Spleen (tissue), 13 donors: ENCODE results near the gene KCNA4. TPM values are rescaled to one million over a fixed set of nuclear protein-coding genes. Genes with fewer than 3 reads are reported as not detected.
A peak's percentile ranks its signal among the peaks of the same experiment; 100 is the strongest.

Source experiments
- DNase-seq: peaks from one replicate; pipeline ENCODE4 v3.0.0-alpha.2; 2020
- H3K27ac ChIP-seq, 8 donors: fragments of 200-600 bp; sonication (generic) in 7 of 8; 1 replicate in 4 of 8; 2 replicates in 4 of 8; pipeline versions ENCODE4 v1.5.0 to v1.8.0; 2016 to 2021; ENCODE audit warnings: inconsistent platforms in 4 of 8, mild to moderate bottlenecking in 4 of 8, moderate library complexity in 1 of 8
- H3K27me3 ChIP-seq, 7 donors: fragments of 200-600 bp; sonication (generic) in 6 of 7; replicated peaks in 1 of 7; 1 replicate in 4 of 7; 2 replicates in 3 of 7; pipeline versions ENCODE4 v1.5.0 to v1.8.0; 2016 to 2021; ENCODE audit warnings: inconsistent platforms in 3 of 7, mild to moderate bottlenecking in 1 of 7
- H3K36me3 ChIP-seq, 6 donors: fragments of 200-600 bp; sonication (generic) in 5 of 6; 1 replicate in 4 of 6; 2 replicates in 2 of 6; pipeline versions ENCODE4 v1.5.0 to v1.8.0; 2016 to 2021; ENCODE audit warnings: inconsistent platforms in 2 of 6
- H3K4me1 ChIP-seq, 6 donors: fragments of 200-600 bp; sonication (generic) in 5 of 6; 1 replicate in 3 of 6; 2 replicates in 3 of 6; pipeline versions ENCODE4 v1.5.0 to v1.8.0; 2016 to 2021; ENCODE audit warnings: inconsistent platforms in 3 of 6
- H3K4me3 ChIP-seq, 8 donors: fragments of 200-600 bp; sonication (generic) in 7 of 8; 1 replicate in 4 of 8; 2 replicates in 4 of 8; pipeline versions ENCODE4 v1.5.0 to v1.8.0; 2016 to 2021; ENCODE audit warnings: inconsistent platforms in 4 of 8, mild to moderate bottlenecking in 4 of 8, moderate library complexity in 2 of 8
- H3K9me3 ChIP-seq, 8 donors: fragments of 200-600 bp; sonication (generic) in 7 of 8; 1 replicate in 4 of 8; 2 replicates in 4 of 8; pipeline versions ENCODE4 v1.5.0 to v1.8.0; 2016 to 2021; ENCODE audit warnings: inconsistent platforms in 4 of 8
- POLR2A ChIP-seq, 3 donors: fragments of 450-650 bp; IDR thresholded peaks; one replicate each; pipeline ENCODE4 v1.5.1; 2017; ENCODE audit warnings: antibody characterized with exemption in 3 of 3, mild to moderate bottlenecking in 1 of 3
- POLR2AphosphoS5 ChIP-seq, 3 donors: sonication (generic); formaldehyde crosslinking; IDR thresholded peaks; one replicate each; pipeline ENCODE4 v1.5.1; 2017; ENCODE audit warnings: antibody characterized with exemption in 3 of 3
- WGBS, 5 donors: extraction: QIAGEN DNeasy Blood & Tissue Kit in 3 of 5; methylation state at CpG; one replicate each; pipeline versions ENCODE4 v1.1.5 to v1.1.7; 2013 to 2018; 5-methylcytosine and 5-hydroxymethylcytosine counted together
- intact Hi-C: fragments of 100-400 bp; cut with DNase I; formaldehyde crosslinking; loops from one replicate; pipeline ENCODE4 v1.15.0; 2023; ENCODE audit warnings: low total_unique reads
- long read RNA-seq, 2 donors: transcript quantifications; one replicate each; lab custom pipeline, GENCODE V29; 2026
- polyA plus RNA-seq, 3 donors: library from polyadenylated mRNA; stranded (reverse); fragments of 200-250 nt; gene quantifications; one replicate each; pipeline ENCODE4 v1.2.1, GENCODE V29; 2013
- total RNA-seq, 7 donors: library from RNA; depleted of rRNA in 3 of 7; stranded (reverse); fragments of >200 nt in 3 of 7; fragmentation: NEBNext Ultra II Directional in 4 of 7; extraction: Animal tissue kit (Norgen Biotek cat#: 25700) in 4 of 7; gene quantifications; one replicate each; pipeline versions ENCODE4 v1.1.0 to v1.2.1, GENCODE V29; 2016 to 2021
- TF ChIP-seq, protein P1 (sequence below), 11 experiments: fragments of 200-600 bp in 7 of 11; fragments of 450-650 bp in 4 of 11; sonication (generic) in 4 of 11; IDR thresholded peaks in 8 of 11; conservative IDR thresholded peaks in 3 of 11; 1 replicate in 7 of 11; 2 replicates in 4 of 11; pipeline versions ENCODE4 v1.4.0 to v1.8.0; 2016 to 2021; ENCODE audit warnings: antibody characterized with exemption in 11 of 11, inconsistent platforms in 4 of 11, mild to moderate bottlenecking in 1 of 11
- donor health status: healthy with polysubstance abuse.
- donor health status: DM: no; HTN: no; CAD: no; lungs with moderate emphysema.
- donor health status: DM: no; HTN: no; CAD: no.
- donor health status: Bipolar disorder and iron deficiency.
- donor health status: healthy.
- donor health status: DM: no; HTN: no; CAD: no.
- donor health status: DM: yes; HTN: yes; CAD: no.

The KCNA4 gene
- total RNA-seq (not detected), polyA plus RNA-seq (not detected)
- long read RNA-seq, donor 1, full-length matches to known transcripts = 1 of 1 reads
- long read RNA-seq, donor 1, partial matches to known transcripts = 0 of 1 reads
- long read RNA-seq, donor 1, other reads (novel, unspliced or antisense) = 0 of 1 reads
- long read RNA-seq, donor 2 = 0 reads

DNA sequence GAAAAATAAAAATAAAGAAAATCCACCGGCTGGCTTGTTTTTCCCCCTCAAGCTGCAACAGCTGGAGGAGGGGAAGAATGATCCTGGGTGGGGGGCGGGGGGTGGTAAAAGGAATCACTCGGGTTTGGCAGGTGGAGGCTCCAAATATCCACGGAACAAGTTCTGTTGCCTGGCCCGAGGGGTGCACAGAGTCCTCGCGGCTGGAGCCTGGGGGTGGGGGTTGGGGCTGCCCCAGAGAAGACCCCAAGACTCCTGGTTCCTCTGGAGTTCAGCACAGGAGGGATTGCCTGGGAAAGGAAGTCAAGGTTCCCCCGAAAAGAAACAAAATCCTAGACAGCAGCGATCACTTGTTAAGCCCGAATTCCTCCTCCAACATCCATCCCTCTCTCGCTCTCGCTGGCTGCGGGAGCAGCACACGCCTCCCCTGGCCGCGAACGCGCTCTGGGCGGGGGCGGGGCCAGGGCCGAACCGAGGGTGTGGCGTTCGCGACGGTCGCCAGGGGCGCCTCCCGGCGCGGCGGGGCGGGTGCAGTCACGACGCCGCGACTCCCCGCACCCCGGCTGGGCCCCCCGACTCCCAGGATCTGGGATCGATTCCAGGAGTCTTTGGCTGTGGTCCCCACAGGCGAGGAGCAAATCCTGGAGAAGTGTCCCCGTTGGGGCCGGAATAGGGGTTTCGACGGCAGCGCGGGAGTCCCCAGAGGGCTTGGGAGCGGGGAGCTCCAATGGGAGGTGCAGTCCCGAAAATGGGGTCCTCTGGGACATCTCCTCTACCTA is at the start of gene KCNA4:
Gene KCNA4, minus strand, starts transcription at position 443 of the 776 bp plus-strand sequence. CDS start 4,352 bp downstream, outside the sequence.
- intact Hi-C loops = no loop called here
- Histone ChIP-seq H3K9me3 (peaks cover 0 to 13% (median 0%) of the 10 kb centered on the region in 8 donors), H3K27ac (no peak within 1 kb of the TSS), H3K4me3 (peak within 1 kb of the TSS in 5 of 8 donors; percentile 5 to 40 (median 9)), H3K27me3 (peaks cover 2 to 63% (median 34%) of the 10 kb centered on the region in 7 donors), H3K4me1 (peaks cover 0 to 10% (median 4%) of the 10 kb centered on the region in 6 donors), H3K36me3 (no peaks in the 10 kb centered on the region)
- no peak for DNase-seq
- WGBS, 5 donors = 4 to 13% (median 5%) methylated on average over 23 to 50 of the region's 50 CpGs
- TF ChIP-seq POLR2AphosphoS5 (IDR thresholded peaks at IDR 0.05) = no peak
- TF ChIP-seq, protein P1, sequence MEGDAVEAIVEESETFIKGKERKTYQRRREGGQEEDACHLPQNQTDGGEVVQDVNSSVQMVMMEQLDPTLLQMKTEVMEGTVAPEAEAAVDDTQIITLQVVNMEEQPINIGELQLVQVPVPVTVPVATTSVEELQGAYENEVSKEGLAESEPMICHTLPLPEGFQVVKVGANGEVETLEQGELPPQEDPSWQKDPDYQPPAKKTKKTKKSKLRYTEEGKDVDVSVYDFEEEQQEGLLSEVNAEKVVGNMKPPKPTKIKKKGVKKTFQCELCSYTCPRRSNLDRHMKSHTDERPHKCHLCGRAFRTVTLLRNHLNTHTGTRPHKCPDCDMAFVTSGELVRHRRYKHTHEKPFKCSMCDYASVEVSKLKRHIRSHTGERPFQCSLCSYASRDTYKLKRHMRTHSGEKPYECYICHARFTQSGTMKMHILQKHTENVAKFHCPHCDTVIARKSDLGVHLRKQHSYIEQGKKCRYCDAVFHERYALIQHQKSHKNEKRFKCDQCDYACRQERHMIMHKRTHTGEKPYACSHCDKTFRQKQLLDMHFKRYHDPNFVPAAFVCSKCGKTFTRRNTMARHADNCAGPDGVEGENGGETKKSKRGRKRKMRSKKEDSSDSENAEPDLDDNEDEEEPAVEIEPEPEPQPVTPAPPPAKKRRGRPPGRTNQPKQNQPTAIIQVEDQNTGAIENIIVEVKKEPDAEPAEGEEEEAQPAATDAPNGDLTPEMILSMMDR (IDR thresholded peaks at IDR 0.05 in 8 of 11, conservative IDR thresholded peaks at IDR 0.05 in 3 of 11) = no peak
- TF ChIP-seq POLR2A (IDR thresholded peaks at IDR 0.05) = no peak

DNA sequence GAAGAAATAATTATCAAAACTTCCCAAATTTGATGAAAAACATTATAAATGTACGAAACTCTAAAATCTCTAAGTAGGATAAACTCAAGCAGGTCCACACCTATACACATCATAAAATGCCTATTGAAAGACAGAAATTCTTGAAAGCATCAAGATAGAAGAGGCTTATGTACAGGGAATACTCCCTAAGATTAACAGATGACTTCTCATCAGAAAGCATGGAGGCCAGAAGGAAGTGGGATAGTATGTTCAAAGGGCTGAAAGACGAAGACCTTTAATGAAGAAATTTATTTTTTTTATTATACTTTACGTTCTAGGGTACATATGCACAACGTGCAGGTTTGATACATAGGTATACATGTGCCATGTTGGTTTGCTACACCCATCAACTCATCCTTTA is 45.3 kb upstream of the KCNA4 start:
- Histone ChIP-seq H3K4me1 (no peaks in the 10 kb centered on the region), H3K27me3 (no peaks in the 10 kb centered on the region), H3K27ac (no peak overlapping the region), H3K9me3 (peaks cover 0 to 68% (median 39%) of the 10 kb centered on the region in 8 donors), H3K4me3 (no peak overlapping the region), H3K36me3 (no peaks in the 10 kb centered on the region)
- 58 to 73% (median 60%) methylated on average over 4 of the region's 4 CpGs for WGBS, 5 donors
- no peak for DNase-seq
- TF ChIP-seq POLR2A (IDR thresholded peaks at IDR 0.05) (no peak), POLR2AphosphoS5 (IDR thresholded peaks at IDR 0.05) (no peak)
- TF ChIP-seq, protein P1 (IDR thresholded peaks at IDR 0.05 in 8 of 11, conservative IDR thresholded peaks at IDR 0.05 in 3 of 11) = no peak
- intact Hi-C loops = no loop called here

DNA sequence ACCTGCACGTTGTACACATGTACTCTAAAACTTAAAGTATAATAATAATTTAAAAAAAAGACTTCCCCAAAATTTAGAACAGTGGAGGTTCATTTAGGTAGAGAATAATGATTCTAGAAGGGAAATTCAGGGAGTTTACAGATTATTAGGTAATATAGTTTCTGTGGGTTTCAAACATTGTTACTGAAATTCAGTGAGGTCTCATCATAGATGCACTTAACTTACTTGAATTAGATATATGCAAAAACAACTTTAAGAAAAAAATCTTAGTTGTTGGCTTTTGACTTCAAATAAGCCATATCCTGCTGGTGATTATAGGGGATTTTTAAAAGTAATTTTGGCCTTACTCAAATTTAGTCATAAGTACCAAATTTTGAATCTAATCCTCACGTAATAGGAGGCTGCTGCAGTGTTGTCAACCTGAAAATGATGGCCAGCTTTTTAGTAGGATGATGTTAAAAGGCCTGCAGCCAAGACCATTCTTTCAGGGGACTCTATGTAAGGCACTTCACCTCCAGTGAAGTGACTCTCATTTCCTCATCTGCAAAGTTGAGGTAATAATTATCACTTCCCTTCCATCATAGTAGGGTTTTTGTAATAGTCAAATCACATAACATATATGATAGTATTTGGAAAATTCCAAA is 42.5 kb upstream of the KCNA4 start:
- H3K9me3 ChIP-seq = peaks cover 0 to 48% (median 29%) of the 10 kb centered on the region in 8 donors
- WGBS, 5 donors = 68 to 85% (median 77%) methylated on average over 2 of the region's 2 CpGs
- H3K4me3 ChIP-seq = no peak overlapping the region
- DNase-seq = no peak
- H3K27ac ChIP-seq = no peak overlapping the region
- no peaks in the 10 kb centered on the region for H3K36me3 ChIP-seq
- H3K27me3 ChIP-seq = no peaks in the 10 kb centered on the region
- intact Hi-C loops = no loop called here
- TF ChIP-seq, protein P1 (IDR thresholded peaks at IDR 0.05 in 8 of 11, conservative IDR thresholded peaks at IDR 0.05 in 3 of 11) = no peak
- no peaks in the 10 kb centered on the region for H3K4me1 ChIP-seq

DNA sequence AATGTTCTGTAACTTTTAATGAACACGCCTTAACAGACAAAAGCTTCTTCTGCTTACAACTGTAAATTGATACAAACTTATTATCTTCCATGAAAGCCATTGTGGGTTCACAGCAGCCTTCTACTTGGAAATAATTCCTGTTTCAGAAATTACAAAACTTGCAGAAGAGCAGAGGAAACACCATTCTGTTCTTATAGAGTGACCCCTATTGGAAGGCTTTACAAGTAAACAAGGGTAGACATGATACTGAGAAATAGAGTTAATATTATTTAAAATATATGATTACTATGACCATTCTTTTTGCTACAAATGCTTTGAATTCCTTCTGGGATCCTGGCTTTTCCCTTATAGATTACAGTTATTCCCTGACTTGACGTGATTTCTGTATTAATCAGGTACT is 32.4 kb upstream of the KCNA4 start:
- TF ChIP-seq, protein P1 (IDR thresholded peaks at IDR 0.05 in 8 of 11, conservative IDR thresholded peaks at IDR 0.05 in 3 of 11) = no peak
- TF ChIP-seq POLR2A (IDR thresholded peaks at IDR 0.05) = no peak
- no peak for TF ChIP-seq POLR2AphosphoS5 (IDR thresholded peaks at IDR 0.05)
- Histone ChIP-seq H3K4me3 (no peak overlapping the region), H3K9me3 (peaks cover 0 to 6% (median 0%) of the 10 kb centered on the region in 8 donors), H3K36me3 (no peaks in the 10 kb centered on the region), H3K27ac (no peak overlapping the region), H3K4me1 (no peaks in the 10 kb centered on the region), H3K27me3 (no peaks in the 10 kb centered on the region)
- WGBS, 5 donors = 24 to 37% (median 35%) methylated on average over 2 of the region's 2 CpGs
- DNase-seq = no peak
- intact Hi-C loops = no loop called here
